C4-2B (cell line): ENCODE results near the gene DUOX1.

ENCODE experiments used
- CTCF ChIP-seq: fragments of 450-650 bp; conservative IDR thresholded peaks from 2 replicates; pipeline ENCODE4 v1.5.1; 2017; ENCODE audit warnings: mild to moderate bottlenecking
- ZFX ChIP-seq: fragments of 450-650 bp; IDR thresholded peaks from 2 replicates; pipeline ENCODE4 v1.6.1; 2017

GRCh38 chr15:45106002-45106790 lies 23.6 kb upstream of the DUOX1 start:
- TF ChIP-seq CTCF (no peak), ZFX (no peak)
